Right atrium auricular region (tissue), 2 donors: ENCODE measurements around the gene SPANXN5. TPM values are rescaled to one million over a fixed set of nuclear protein-coding genes. Genes with fewer than 3 reads are reported as not detected.
"Not testable (repeated sequence)": the region's sequence is repeated elsewhere in the genome, so short reads cannot be mapped to it uniquely, and the experiment has no call there.

Experiments used
- DNase-seq: peaks from one replicate; pipeline ENCODE4 v3.0.0-alpha.2; 2019; ENCODE audit warnings: low spot score
- H3K27ac ChIP-seq, 2 donors: fragments of 200-600 bp; sonication (generic); 1 replicate in 1 of 2; 2 replicates in 1 of 2; pipeline ENCODE4 v1.5.1; 2016 to 2019
- H3K27me3 ChIP-seq, 2 donors: fragments of 200-600 bp; sonication (generic); one replicate each; pipeline versions ENCODE4 v1.5.1 to v1.6.0; 2017 to 2019
- H3K36me3 ChIP-seq: fragments of 200-600 bp; sonication (generic); one replicate; pipeline ENCODE4 v1.5.1; 2016
- H3K4me1 ChIP-seq, 2 donors: fragments of 200-600 bp; sonication (generic); one replicate each; pipeline versions ENCODE4 v1.5.1 to v1.6.0; 2017 to 2019
- H3K4me3 ChIP-seq, 2 donors: fragments of 200-600 bp; sonication (generic); 1 replicate in 1 of 2; 2 replicates in 1 of 2; pipeline ENCODE4 v1.5.1; 2017 to 2019; ENCODE audit warnings: mild to moderate bottlenecking in 1 of 2, moderate library complexity in 1 of 2
- H3K9me3 ChIP-seq, 2 donors: fragments of 200-600 bp; sonication (generic); one replicate each; pipeline ENCODE4 v1.5.1; 2019
- total RNA-seq, 2 donors: library from RNA; depleted of rRNA; stranded (reverse); fragments of >200 nt; gene quantifications; one replicate each; pipeline ENCODE4 v1.1.0, GENCODE V29; 2016
- TF ChIP-seq, protein P1 (sequence below), 2 donors: fragments of 200-600 bp; sonication (generic); IDR thresholded peaks; one replicate each; pipeline ENCODE4 v1.5.1; 2019; ENCODE audit warnings: antibody characterized with exemption in 2 of 2

SPANXN5 gene
- total RNA-seq, 2 donors from 2014 or later = not detected

GRCh38 chrX:52811065-52811625, 13.9 kb upstream of the SPANXN5 start, which contains the start of gene XAGE5:
Gene XAGE5 (plus strand): TSS chrX:52811287. CDS start chrX:52812567, 1,280 bp downstream.
- H3K4me1 ChIP-seq = no peaks in the 10 kb centered on the region
- no peak within 1 kb of the TSS for H3K27ac ChIP-seq
- DNase-seq = no peak
- H3K9me3 ChIP-seq = no peaks in the 10 kb centered on the region
- no peaks in the 10 kb centered on the region for H3K36me3 ChIP-seq
- TF ChIP-seq, protein P1, sequence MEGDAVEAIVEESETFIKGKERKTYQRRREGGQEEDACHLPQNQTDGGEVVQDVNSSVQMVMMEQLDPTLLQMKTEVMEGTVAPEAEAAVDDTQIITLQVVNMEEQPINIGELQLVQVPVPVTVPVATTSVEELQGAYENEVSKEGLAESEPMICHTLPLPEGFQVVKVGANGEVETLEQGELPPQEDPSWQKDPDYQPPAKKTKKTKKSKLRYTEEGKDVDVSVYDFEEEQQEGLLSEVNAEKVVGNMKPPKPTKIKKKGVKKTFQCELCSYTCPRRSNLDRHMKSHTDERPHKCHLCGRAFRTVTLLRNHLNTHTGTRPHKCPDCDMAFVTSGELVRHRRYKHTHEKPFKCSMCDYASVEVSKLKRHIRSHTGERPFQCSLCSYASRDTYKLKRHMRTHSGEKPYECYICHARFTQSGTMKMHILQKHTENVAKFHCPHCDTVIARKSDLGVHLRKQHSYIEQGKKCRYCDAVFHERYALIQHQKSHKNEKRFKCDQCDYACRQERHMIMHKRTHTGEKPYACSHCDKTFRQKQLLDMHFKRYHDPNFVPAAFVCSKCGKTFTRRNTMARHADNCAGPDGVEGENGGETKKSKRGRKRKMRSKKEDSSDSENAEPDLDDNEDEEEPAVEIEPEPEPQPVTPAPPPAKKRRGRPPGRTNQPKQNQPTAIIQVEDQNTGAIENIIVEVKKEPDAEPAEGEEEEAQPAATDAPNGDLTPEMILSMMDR (IDR thresholded peaks at IDR 0.05) = no peak
- H3K27me3 ChIP-seq = no peaks in the 10 kb centered on the region
- no peak within 1 kb of the TSS for H3K4me3 ChIP-seq

DNA sequence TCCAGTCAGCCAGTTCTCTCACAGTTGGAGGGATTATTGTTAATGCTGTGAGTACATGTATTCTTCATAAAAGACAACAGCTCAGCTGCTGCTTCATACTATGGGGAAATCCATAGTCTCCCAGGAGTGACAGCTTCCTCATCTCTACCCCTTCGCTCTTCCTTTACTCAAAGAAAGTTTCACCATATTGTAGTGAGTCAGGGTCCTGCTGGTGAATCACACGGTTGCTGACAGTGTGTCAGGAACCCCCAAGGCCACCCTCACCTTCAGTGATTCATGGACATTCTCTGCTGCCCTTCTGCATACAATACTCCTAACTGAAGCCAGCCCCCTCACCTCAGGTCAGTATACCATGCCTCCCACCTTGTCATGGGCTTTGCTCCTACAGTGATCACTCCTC, 7.6 kb upstream of the SPANXN5 start:
- H3K27me3 ChIP-seq = not testable (repeated sequence)

DNA sequence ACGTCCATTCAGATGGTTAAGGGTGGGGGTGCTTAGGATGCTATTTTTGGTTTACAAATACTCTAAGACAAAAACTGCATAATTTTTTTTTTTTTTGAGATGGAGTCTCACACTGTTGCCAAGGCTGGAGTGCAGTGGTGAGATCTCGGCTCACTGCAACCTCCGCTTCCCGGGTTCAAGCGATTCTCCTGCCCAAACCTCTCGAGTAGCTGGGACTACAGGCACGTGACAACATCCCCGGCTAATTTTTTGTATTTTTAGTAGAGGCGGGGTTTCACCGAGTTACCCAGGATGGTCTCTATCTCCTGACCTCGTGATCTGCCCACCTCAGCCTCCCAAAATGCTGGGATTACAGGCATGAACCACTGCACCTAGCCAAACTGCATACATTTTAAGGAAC, 23.7 kb downstream of the SPANXN5 start:
- not testable (repeated sequence) for H3K4me1 ChIP-seq, DNase-seq, H3K4me3 ChIP-seq, H3K36me3 ChIP-seq, H3K27ac ChIP-seq, H3K9me3 ChIP-seq, H3K27me3 ChIP-seq

More for the DNA sequence above, 7.6 kb upstream of the SPANXN5 start:
- not testable (repeated sequence) for H3K36me3 ChIP-seq, H3K9me3 ChIP-seq, DNase-seq, H3K4me1 ChIP-seq, H3K4me3 ChIP-seq, H3K27ac ChIP-seq

- not testable (repeated sequence) for DNase-seq
These were observed 31.2 kb downstream of the SPANXN5 start for GRCh38 chrX:52765983-52766382.

DNA sequence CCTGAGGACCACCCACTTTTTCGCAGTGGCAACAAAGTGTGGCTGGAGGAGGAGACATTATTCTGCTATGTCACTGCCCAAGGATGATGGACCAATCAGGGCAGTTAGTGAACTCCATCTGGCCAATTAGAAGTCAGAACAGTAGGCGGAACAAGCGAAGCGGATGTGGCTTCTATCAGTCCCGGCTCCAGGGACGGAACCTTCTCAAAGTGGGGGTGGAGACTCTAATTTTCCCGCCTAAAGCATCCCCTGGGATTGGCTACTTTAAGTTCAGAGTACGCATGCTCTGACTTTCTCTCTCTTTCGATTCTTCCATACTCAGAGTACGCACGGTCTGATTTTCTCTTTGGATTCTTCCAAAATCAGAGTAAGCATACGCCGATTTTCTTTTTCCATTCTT, 46.3 kb downstream of the SPANXN5 start, which contains the start of gene SSX2B:
Gene SSX2B (plus strand): TSS at position 301 of the 400 bp plus-strand sequence. CDS start 1,429 bp downstream, outside the sequence.
- H3K4me3 ChIP-seq, DNase-seq, H3K36me3 ChIP-seq, H3K27me3 ChIP-seq, H3K4me1 ChIP-seq, H3K27ac ChIP-seq, H3K9me3 ChIP-seq: not testable (repeated sequence)

More at GRCh38 chrX:52765983-52766382, 31.2 kb downstream of the SPANXN5 start:
- H3K4me1 ChIP-seq, H3K27me3 ChIP-seq, H3K27ac ChIP-seq, H3K9me3 ChIP-seq, H3K36me3 ChIP-seq, H3K4me3 ChIP-seq: not testable (repeated sequence)

Other genes with a start within 250 kb of the SPANXN5 start
- not detected for gene SSX7, start 142.5 kb downstream of the SPANXN5 start, total RNA-seq
- not detected for gene SSX2, start 90.2 kb downstream of the SPANXN5 start, total RNA-seq
- gene SSX2B, start 46.2 kb downstream of the SPANXN5 start, total RNA-seq = not detected
- not detected for gene XAGE5, start 13.9 kb upstream of the SPANXN5 start, total RNA-seq
- gene XAGE3, start 70.7 kb upstream of the SPANXN5 start, total RNA-seq = not detected
- gene FAM156B, start 99.9 kb upstream of the SPANXN5 start, total RNA-seq = 10 to 100 TPM; 11.2 to 11.9 TPM
- gene FAM156A, start 161.1 kb upstream of the SPANXN5 start, total RNA-seq = 1 to 10 TPM; 4.3 to 8.7 TPM